AG04449 (cell line): ENCODE measurements around the gene TMEM242.

ENCODE experiments used
- CTCF ChIA-PET: fragments of 350-600 bp; formaldehyde crosslinking; extraction: SDS; loops from one replicate; lab custom pipeline; 2021; ENCODE audit warnings: antibody characterized with exemption; lab: Yijun Ruan, JAX
- POLR2A ChIA-PET: fragments of 400-600, 350-600 bp; formaldehyde crosslinking; extraction: SDS; loops from one replicate; lab custom pipeline; 2020; ENCODE audit warnings: antibody characterized with exemption, inconsistent platforms; lab: Yijun Ruan, JAX
- DNase-seq: peaks from one replicate; pipeline ENCODE4 v3.0.0-alpha.2; 2010; ENCODE audit warnings: low read depth, low spot score
- H3K4me3 ChIP-seq: 2 replicates; pipeline ENCODE4 v1.5.1; 2011; ENCODE audit warnings: low read depth, mild to moderate bottlenecking, control low read depth, low read length
- TF ChIP-seq, protein P1 (sequence below): IDR thresholded peaks from one replicate; pipeline ENCODE4 v1.5.1; 2011; ENCODE audit warnings: mild to moderate bottlenecking, moderate library complexity, low read length, control low read depth, inconsistent platforms; ENCODE audit not compliant: insufficient read depth; ENCODE audit errors: missing control alignments

TMEM242 gene

DNA sequence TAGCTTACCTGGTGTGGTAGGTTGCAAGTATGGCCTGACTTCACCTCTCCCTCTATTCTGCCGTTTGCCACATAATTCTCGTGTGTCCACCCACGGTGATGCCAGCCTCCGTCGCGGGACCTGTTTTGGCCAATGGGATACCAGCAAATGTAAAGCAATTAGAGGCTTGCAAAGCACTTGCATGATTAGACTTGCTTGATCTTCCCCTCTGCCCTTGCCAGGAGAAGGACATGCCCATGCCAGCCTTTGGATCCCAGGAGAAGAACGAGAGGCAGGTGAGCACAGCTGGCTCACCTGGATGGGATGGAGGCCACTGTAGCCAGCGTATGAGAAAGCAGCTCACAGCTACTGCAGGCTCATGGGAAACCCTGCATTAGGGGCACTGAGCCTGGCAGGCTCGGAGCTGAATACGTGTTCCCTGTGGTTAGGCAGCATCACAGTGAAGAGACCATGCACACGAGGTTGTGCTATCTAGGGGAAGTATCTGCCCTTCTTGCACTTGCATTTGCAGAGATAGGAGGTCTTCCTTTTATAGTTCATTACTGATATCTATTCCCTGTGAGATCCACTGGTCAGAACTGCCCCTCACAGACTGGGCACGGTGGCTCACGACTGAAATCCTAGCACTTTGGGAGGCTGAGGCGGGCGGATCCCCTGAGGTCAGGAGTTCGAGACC lies 62.4 kb downstream of the TMEM242 start:
- ChIA-PET POLR2A (no interaction called here), CTCF (interaction anchor here (1.2 kb wide), 1 partner anchor 14 kb away, joined by 7 read pairs; no protein-coding TSS in a partner anchor)
- H3K4me3 ChIP-seq: no peak overlapping the region
- no peak for DNase-seq
- TF ChIP-seq, protein P1, sequence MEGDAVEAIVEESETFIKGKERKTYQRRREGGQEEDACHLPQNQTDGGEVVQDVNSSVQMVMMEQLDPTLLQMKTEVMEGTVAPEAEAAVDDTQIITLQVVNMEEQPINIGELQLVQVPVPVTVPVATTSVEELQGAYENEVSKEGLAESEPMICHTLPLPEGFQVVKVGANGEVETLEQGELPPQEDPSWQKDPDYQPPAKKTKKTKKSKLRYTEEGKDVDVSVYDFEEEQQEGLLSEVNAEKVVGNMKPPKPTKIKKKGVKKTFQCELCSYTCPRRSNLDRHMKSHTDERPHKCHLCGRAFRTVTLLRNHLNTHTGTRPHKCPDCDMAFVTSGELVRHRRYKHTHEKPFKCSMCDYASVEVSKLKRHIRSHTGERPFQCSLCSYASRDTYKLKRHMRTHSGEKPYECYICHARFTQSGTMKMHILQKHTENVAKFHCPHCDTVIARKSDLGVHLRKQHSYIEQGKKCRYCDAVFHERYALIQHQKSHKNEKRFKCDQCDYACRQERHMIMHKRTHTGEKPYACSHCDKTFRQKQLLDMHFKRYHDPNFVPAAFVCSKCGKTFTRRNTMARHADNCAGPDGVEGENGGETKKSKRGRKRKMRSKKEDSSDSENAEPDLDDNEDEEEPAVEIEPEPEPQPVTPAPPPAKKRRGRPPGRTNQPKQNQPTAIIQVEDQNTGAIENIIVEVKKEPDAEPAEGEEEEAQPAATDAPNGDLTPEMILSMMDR: no peak

DNA sequence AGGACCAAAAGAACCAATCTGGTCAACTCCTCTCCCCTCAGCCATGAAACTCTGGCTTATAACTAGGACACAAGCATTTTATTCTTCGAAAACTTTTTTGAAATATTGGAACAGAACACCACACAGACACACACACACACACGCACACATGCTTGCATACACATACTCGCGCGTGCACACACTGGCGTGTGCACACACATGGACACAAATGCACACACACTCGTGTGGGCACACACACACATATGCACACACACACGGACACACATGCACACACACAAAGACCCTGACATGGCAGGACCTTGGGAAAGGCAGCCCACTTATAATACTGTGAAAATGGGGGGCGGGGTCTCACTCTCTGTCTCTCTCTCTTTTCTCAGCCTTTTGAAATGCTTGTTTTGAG lies 63.9 kb downstream of the TMEM242 start:
- DNase-seq: no peak
- H3K4me3 ChIP-seq: no peak overlapping the region
- CTCF ChIA-PET: interaction anchor here (1.4 kb wide), 1 partner anchor 23 kb away, joined by 3 read pairs; no protein-coding TSS in a partner anchor
- TF ChIP-seq, protein P1: no peak
- POLR2A ChIA-PET: no interaction called here

DNA sequence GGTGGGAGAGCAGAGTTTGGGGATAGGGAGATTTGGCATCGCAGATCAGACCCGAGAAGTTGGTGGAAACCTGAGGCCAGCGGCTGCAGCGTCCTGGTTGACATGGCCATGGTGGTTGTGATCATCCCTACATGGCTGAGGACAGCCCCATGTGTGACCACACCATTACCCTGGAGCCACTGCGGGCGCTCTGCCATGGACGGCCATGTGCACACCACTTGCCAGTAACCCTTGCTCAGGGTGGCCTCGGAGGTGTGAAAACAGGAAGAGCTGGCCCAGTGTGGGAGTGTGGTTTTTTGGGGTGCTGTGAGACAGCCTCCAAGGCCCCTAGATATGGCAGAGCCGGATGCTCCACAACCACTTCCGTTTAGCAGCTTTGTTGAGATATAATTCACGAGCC lies 64.4 kb downstream of the TMEM242 start:
- CTCF ChIA-PET: interaction anchor here (1.4 kb wide), 1 partner anchor 23 kb away, joined by 3 read pairs; no protein-coding TSS in a partner anchor
- TF ChIP-seq, protein P1: no peak
- no peak for DNase-seq
- POLR2A ChIA-PET: no interaction called here
- H3K4me3 ChIP-seq: no peak overlapping the region

DNA sequence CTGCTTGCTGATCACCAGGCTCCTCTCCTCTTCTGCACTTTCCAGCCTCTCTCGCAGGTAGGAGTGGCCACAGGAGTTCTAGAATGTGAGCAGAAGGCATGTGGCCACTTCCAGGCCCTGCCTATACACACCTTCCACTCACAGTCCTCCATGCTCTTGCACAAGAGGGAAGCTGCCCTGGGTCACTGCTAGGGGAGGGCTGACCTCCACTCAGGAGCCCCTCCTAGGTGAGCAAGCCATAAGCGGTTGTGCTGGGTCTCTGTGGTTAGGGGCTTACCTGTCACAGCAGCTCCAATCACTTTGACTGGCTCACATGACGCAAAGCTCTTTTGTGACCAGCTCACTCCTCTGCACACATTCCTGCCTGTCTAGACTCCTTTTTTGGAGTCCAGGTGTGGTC lies 68.2 kb downstream of the TMEM242 start:
- POLR2A ChIA-PET: no interaction called here
- H3K4me3 ChIP-seq: no peak overlapping the region
- CTCF ChIA-PET: interaction anchor here (2.6 kb wide), 1 partner anchor 20 kb away, joined by 11 read pairs; no protein-coding TSS in a partner anchor

DNA sequence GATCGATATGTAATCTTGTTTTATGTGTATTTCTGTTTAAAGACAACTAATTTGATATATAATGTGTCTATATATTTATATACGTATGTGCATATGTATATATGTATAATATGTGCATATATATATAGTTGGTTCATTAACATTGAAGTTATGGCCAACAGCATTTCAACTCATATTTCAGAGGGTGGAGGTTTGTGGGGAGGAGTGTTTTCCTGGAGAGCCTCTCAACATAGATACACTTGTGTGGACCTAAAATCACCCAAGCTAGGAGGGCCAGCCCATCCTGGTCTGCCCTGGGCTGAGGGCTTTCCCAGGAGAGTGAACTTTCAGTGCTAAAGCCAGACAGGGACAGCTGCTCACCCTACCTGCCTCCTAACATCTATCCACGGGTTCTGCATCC lies 68.8 kb downstream of the TMEM242 start:
- ChIA-PET CTCF (interaction anchor here (2.6 kb wide), 1 partner anchor 20 kb away, joined by 11 read pairs; no protein-coding TSS in a partner anchor), POLR2A (no interaction called here)
- H3K4me3 ChIP-seq: no peak overlapping the region
- no peak for DNase-seq
- TF ChIP-seq, protein P1: no peak

More for the DNA sequence above, 68.2 kb downstream of the TMEM242 start:
- DNase-seq: no peak
- TF ChIP-seq, protein P1: no peak

DNA sequence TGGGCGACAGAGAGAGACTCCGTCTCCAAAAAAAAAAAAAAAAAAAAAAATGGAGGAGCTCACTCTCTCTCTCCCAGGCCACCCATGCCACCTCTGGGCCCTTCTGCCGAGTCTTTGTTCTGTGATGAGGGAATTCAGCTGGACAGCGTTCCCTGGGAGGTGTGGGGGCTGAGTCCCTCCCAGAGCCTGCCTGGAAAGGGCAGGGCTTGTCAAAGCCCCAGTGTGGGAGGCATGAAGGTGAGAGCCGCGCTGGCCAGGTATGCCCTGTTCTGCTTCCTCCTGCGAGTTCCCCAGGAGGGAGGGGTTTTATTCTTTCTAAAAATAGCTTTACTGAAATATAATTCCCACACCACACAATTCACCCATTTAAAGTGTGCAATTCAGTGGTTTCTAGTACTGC lies 69.6 kb downstream of the TMEM242 start:
- no peak overlapping the region for H3K4me3 ChIP-seq
- ChIA-PET CTCF (interaction anchor here (1.4 kb wide), 1 partner anchor 21 kb away, joined by 4 read pairs; no protein-coding TSS in a partner anchor), POLR2A (no interaction called here)
- TF ChIP-seq, protein P1: no peak
- DNase-seq: no peak
